IMR-90 (cell line): ENCODE results near the gene VPS52. TPM values are rescaled to one million over a fixed set of nuclear protein-coding genes. Genes with fewer than 3 reads are reported as not detected.

Source experiments
- ATAC-seq: fragments of 200-7000 bp; cut with Tn5 transposase; 2 replicates; pipeline ENCODE4 v1.9.1; 2020; ENCODE audit warnings: low read depth, mild to moderate bottlenecking, moderate library complexity
- BruUV-seq: library from RNA; stranded (reverse); fragments of 400-500 nt; replicated peaks from 2 replicates; lab custom pipeline; 2021; lab: Mats Ljungman, UMichigan
- CTCF ChIA-PET: fragments of 300-600 bp; formaldehyde crosslinking; extraction: SDS; loops from one replicate; lab custom pipeline; 2021; ENCODE audit warnings: antibody characterized with exemption; lab: Yijun Ruan, JAX
- POLR2A ChIA-PET: fragments of 300-600 bp; sonication (Branson Sonifier 250); formaldehyde crosslinking; loops from one replicate; lab custom pipeline; 2022; ENCODE audit warnings: antibody characterized with exemption; ENCODE audit not compliant: unreplicated experiment; lab: Charles Lee
- DNase-seq: peaks from one replicate; pipeline ENCODE4 v3.0.0; 2013
- H2AFZ ChIP-seq: replicated peaks from 2 replicates; pipeline ENCODE3; 2013; ENCODE audit warnings: low read length, mild to moderate bottlenecking; ENCODE audit not compliant: poor library complexity
- H2AK5ac ChIP-seq: 2 replicates; pipeline ENCODE4 v1.6.1; 2013; ENCODE audit warnings: low read depth, low read length, inconsistent platforms
- H2AK9ac ChIP-seq: replicated peaks from 2 replicates; pipeline ENCODE3; 2013; ENCODE audit warnings: mild to moderate bottlenecking, low read depth, low read length, moderate library complexity; ENCODE audit not compliant: poor library complexity
- H2BK120ac ChIP-seq: 2 replicates; pipeline ENCODE4 v1.6.1; 2013; ENCODE audit warnings: low read depth, low read length, inconsistent platforms
- H2BK15ac ChIP-seq: 3 replicates; pipeline ENCODE4 v1.6.1; 2013; ENCODE audit warnings: low read depth, low read length, inconsistent platforms
- H2BK20ac ChIP-seq: 2 replicates; pipeline ENCODE4 v1.6.1; 2013; ENCODE audit warnings: low read depth, mild to moderate bottlenecking, inconsistent platforms, low read length, moderate library complexity
- H2BK5ac ChIP-seq: 2 replicates; pipeline ENCODE4 v1.6.1; 2013; ENCODE audit warnings: mild to moderate bottlenecking, low read depth, low read length, inconsistent platforms; ENCODE audit not compliant: poor library complexity, severe bottlenecking
- H3K14ac ChIP-seq: replicated peaks from 2 replicates; pipeline ENCODE4 v1.6.1; 2013; ENCODE audit warnings: low read depth, low read length, inconsistent platforms
- H3K18ac ChIP-seq: 2 replicates; pipeline ENCODE4 v1.6.1; 2013; ENCODE audit warnings: low read depth, low read length, control low read depth
- H3K23ac ChIP-seq: 2 replicates; pipeline ENCODE4 v1.6.1; 2013; ENCODE audit warnings: low read depth, low read length, inconsistent platforms
- H3K27ac ChIP-seq: 2 replicates; pipeline ENCODE4 v1.5.1; 2013; ENCODE audit warnings: mild to moderate bottlenecking, control low read depth, low read length; ENCODE audit not compliant: insufficient read depth
- H3K27me3 ChIP-seq: 2 replicates; pipeline ENCODE4 v1.6.1; 2013; ENCODE audit warnings: low read length; ENCODE audit not compliant: control insufficient read depth, insufficient read depth
- H3K36me3 ChIP-seq: 2 replicates; pipeline ENCODE4 v1.6.1; 2013; ENCODE audit warnings: low read length, mixed read lengths; ENCODE audit not compliant: control insufficient read depth, insufficient read depth
- H3K4ac ChIP-seq: 2 replicates; pipeline ENCODE4 v1.6.1; 2013; ENCODE audit warnings: low read depth, low read length, inconsistent platforms
- H3K4me1 ChIP-seq: 2 replicates; pipeline ENCODE4 v1.6.1; 2013; ENCODE audit warnings: low read length, mixed read lengths; ENCODE audit not compliant: control insufficient read depth, insufficient read depth
- H3K4me2 ChIP-seq: 2 replicates; pipeline ENCODE4 v1.6.1; 2013; ENCODE audit warnings: low read depth, mild to moderate bottlenecking, control low read depth, low read length, moderate library complexity
- H3K4me3 ChIP-seq: 2 replicates; pipeline ENCODE4 v1.5.1; 2013; ENCODE audit warnings: low read depth, mild to moderate bottlenecking, control low read depth, low read length, moderate library complexity; ENCODE audit not compliant: insufficient read depth
- H3K56ac ChIP-seq: 2 replicates; pipeline ENCODE4 v1.6.1; 2013; ENCODE audit warnings: low read length, inconsistent platforms; ENCODE audit not compliant: insufficient read depth; ENCODE audit errors: extremely low read depth
- H3K79me1 ChIP-seq, 2 experiments: 2 replicates each; pipeline ENCODE4 v1.6.1; 2013; ENCODE audit warnings: low read length in 2 of 2, inconsistent platforms in 1 of 2, low read depth in 1 of 2
- H3K9ac ChIP-seq: 2 replicates; pipeline ENCODE4 v1.6.1; 2013; ENCODE audit warnings: low read depth, low read length, control low read depth
- H3K9me1 ChIP-seq: 2 replicates; pipeline ENCODE4 v1.6.1; 2013; ENCODE audit warnings: low read length, inconsistent platforms; ENCODE audit not compliant: insufficient read depth
- H3K9me3 ChIP-seq: 2 replicates; pipeline ENCODE4 v1.6.1; 2013; ENCODE audit warnings: low read length; ENCODE audit not compliant: control insufficient read depth, insufficient read depth
- H4K20me1 ChIP-seq: 2 replicates; pipeline ENCODE4 v1.6.1; 2013; ENCODE audit warnings: low read length, inconsistent platforms; ENCODE audit not compliant: insufficient read depth
- H4K5ac ChIP-seq: 2 replicates; pipeline ENCODE4 v1.6.1; 2013; ENCODE audit warnings: mild to moderate bottlenecking, low read depth, low read length, control low read depth
- H4K8ac ChIP-seq, 2 experiments: 2 replicates each; pipeline ENCODE4 v1.6.1; 2013; ENCODE audit warnings: low read depth in 2 of 2, low read length in 2 of 2, control low read depth in 1 of 2, inconsistent platforms in 1 of 2
- H4K91ac ChIP-seq: 2 replicates; pipeline ENCODE4 v1.6.1; 2013; ENCODE audit warnings: low read depth, low read length, inconsistent platforms; ENCODE audit not compliant: insufficient read depth
- MAFK ChIP-seq: IDR thresholded peaks from 2 replicates; pipeline ENCODE4 v1.6.1; 2012; ENCODE audit warnings: low read depth, low read length, improper control_type of control experiment
- MAZ ChIP-seq: IDR thresholded peaks from 2 replicates; pipeline ENCODE4 v1.6.1; 2012; ENCODE audit warnings: low read depth, mild to moderate bottlenecking, low read length, improper control_type of control experiment, moderate library complexity, borderline replicate concordance
- SMC3 ChIP-seq: fragments of 150-350 bp; IDR thresholded peaks from 2 replicates; pipeline ENCODE4 v1.6.1; 2016; ENCODE audit warnings: low read depth, mild to moderate bottlenecking, antibody characterized with exemption, low read length, moderate library complexity
- WGBS, 2 experiments: methylation state at CpG; one replicate each; pipeline versions ENCODE4 v1.1.5 to v1.1.7; 2013; ENCODE audit warnings: missing lambda C conversion rate in 2 of 2; ENCODE audit not compliant: insufficient read length in 1 of 2; ENCODE audit errors: extremely low coverage in 2 of 2; 5-methylcytosine and 5-hydroxymethylcytosine counted together
- dilution Hi-C: fragments of 300-500 bp; cut with HindIII; formaldehyde crosslinking; loops from one replicate; pipeline ENCODE4 v1.14.3; 2018; ENCODE audit warnings: low sequenced_read_pairs; ENCODE audit not compliant: unreplicated experiment
- in situ Hi-C: fragments of 300-500 bp; cut with MboI; formaldehyde crosslinking; loops from 3 replicates; pipeline ENCODE4 v1.14.3; 2019; ENCODE audit warnings: low sequenced_read_pairs, inconsistent platforms, mixed read lengths
- intact Hi-C: fragments of 100-400 bp; cut with micrococcal nuclease; formaldehyde crosslinking; loops from 2 replicates; pipeline ENCODE4 v1.10.0; 2022
- polyA plus RNA-seq, 3 experiments: library from polyadenylated mRNA; depleted of rRNA; stranded (reverse); fragments of >200 nt; gene quantifications; 2 replicates each; pipeline ENCODE4 v1.2.3, GENCODE V29; 2012; ENCODE audit warnings: low replicate concordance in 1 of 3
- total RNA-seq: library from RNA; depleted of rRNA; stranded (reverse); fragments of >200 nt; gene quantifications from 2 replicates; pipeline ENCODE4 v1.2.3, GENCODE V29; 2012
- TF ChIP-seq, protein P1 (sequence below): conservative IDR thresholded peaks from 2 replicates; pipeline ENCODE4 v1.5.1; 2012; ENCODE audit warnings: mild to moderate bottlenecking, low read depth, low read length, improper control_type of control experiment

VPS52 gene
- total and polyA plus RNA-seq, 2 of the 4 experiments (the other 2 are of a cell fraction), result 29.8 to 54.6 TPM

DNA sequence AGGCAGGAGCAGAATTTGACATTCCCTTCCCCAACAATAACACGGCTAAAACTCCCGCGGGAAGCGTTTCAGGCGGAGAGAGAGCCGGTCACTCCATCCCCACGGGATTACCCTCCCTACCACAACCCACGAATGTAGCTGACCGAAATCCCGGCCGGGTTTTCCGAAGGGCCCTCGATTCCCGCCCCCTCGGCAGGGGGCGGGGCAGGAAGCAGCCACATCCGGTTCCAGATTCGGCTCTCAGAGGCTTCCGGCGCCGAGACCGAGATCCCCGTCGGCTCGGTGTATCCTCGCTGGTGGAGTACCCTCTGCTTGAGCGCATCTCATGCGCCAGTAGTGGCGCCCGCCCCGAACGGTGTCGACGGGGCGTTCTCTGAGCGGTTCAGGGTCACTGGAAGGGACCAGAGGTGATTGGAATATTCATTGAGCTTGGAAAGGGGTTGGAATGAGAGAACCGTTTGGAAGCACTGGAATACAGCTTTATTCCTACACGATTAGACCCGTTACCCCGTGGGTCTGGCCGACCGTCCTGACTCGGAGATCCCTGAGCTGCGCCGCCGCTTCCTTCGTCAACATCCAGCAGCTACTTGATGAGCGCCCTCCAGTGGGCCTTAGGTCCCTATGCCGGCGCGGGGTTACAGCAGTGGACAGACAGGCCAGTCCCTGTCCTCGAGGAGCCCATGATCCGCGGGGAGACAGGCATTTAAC is 27.7 kb upstream of the VPS52 start (continued):
- TF ChIP-seq, protein P1, sequence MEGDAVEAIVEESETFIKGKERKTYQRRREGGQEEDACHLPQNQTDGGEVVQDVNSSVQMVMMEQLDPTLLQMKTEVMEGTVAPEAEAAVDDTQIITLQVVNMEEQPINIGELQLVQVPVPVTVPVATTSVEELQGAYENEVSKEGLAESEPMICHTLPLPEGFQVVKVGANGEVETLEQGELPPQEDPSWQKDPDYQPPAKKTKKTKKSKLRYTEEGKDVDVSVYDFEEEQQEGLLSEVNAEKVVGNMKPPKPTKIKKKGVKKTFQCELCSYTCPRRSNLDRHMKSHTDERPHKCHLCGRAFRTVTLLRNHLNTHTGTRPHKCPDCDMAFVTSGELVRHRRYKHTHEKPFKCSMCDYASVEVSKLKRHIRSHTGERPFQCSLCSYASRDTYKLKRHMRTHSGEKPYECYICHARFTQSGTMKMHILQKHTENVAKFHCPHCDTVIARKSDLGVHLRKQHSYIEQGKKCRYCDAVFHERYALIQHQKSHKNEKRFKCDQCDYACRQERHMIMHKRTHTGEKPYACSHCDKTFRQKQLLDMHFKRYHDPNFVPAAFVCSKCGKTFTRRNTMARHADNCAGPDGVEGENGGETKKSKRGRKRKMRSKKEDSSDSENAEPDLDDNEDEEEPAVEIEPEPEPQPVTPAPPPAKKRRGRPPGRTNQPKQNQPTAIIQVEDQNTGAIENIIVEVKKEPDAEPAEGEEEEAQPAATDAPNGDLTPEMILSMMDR, result peak; percentile 82

DNA sequence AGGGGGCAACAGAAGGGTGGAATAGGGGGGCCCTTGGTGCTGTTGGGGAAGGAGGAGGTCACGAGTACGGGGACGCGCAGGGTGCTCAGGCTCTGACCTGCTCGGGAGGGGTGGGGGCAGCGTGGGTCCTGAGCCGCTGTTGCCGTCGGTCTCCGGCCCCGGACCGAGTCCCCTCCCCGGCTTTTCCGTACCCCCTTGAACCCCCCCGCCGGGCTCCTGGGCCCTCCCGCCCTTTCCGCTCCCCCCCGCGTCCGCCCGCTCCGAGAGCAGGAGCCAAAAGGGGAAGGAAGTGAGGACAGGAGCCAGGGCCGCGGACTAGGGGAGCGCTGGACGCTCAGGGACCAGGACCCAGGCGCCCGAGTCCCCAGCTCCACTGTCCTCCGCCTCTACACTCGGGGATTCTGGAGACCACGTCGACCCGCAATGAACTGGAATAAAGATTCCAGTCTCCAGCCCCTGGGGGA is 27.1 kb upstream of the VPS52 start, which contains the start of gene RGL2:
Gene RGL2, minus strand, starts transcription at position 170 of the 464 bp plus-strand sequence. CDS start 332 bp downstream, outside the sequence.
- CTCF ChIA-PET, result interaction anchor here (0.6 to 1.0 kb wide), 2 partner anchors 9 to 10 kb away, joined by 3 to 5 read pairs; partner anchors contain the start of genes PFDN6 and WDR46
- H3K9ac ChIP-seq, result peak within 1 kb of the TSS; percentile 91
- 0% methylated on average over 11 of the region's 34 CpGs; no CpG with 5 or more reads in 1 of the 2 experiments for WGBS, 2 experiments
- peak within 1 kb of the TSS; percentile 93 for H2AFZ ChIP-seq
- no peak within 1 kb of the TSS for H2BK15ac ChIP-seq
- POLR2A ChIA-PET, result no interaction called here
- TF ChIP-seq MAFK, result no peak
- 0 out of 2 replicates have a peak, but pooled peaks have one; percentile 2 for TF ChIP-seq MAZ
- no peak for TF ChIP-seq SMC3
- H2AK5ac ChIP-seq, result peak within 1 kb of the TSS; percentile 90
- H3K4ac ChIP-seq, result peak within 1 kb of the TSS; percentile 95
- H3K9me3 ChIP-seq, result no peaks in the 10 kb centered on the region
- peak within 1 kb of the TSS; percentile 50 for H4K5ac ChIP-seq
- H3K79me1 ChIP-seq, result peaks cover 15 to 34% of the 10 kb centered on the region in 2 experiments; a peak in 3 of 4 replicates
- in situ Hi-C loops, result no loop called here
- no peak within 1 kb of the TSS for H2BK20ac ChIP-seq
- H3K27me3 ChIP-seq, result no peaks in the 10 kb centered on the region
- H3K23ac ChIP-seq, result peak within 1 kb of the TSS; percentile 99
- H2AK9ac ChIP-seq, result peak within 1 kb of the TSS; percentile 98
- H3K4me1 ChIP-seq, result no peaks in the 10 kb centered on the region
- DNase-seq (peak; percentile 33), ATAC-seq (peak; percentile 42)
- peak within 1 kb of the TSS; percentile 91 for H2BK5ac ChIP-seq
- peak within 1 kb of the TSS; percentile 88 for H4K91ac ChIP-seq
- H4K8ac ChIP-seq, result peak within 1 kb of the TSS; percentile 46 to 87
- peak within 1 kb of the TSS; percentile 100 for H3K4me2 ChIP-seq
- H3K36me3 ChIP-seq, result peaks cover 15% of the 10 kb centered on the region
- peak within 1 kb of the TSS; percentile 78 for H3K4me3 ChIP-seq
- no TSS peak for BruUV-seq
- H3K27ac ChIP-seq, result peak within 1 kb of the TSS; percentile 87
- peak within 1 kb of the TSS; percentile 55 for H3K18ac ChIP-seq
- no peaks in the 10 kb centered on the region for H3K9me1 ChIP-seq
- dilution Hi-C loops, result no loop called here
- H4K20me1 ChIP-seq, result peaks cover 10% of the 10 kb centered on the region
- intact Hi-C loops, result loop anchor here (1.0 to 5.0 kb wide), 2 partner anchors 14 to 118 kb away; partner anchors contain the start of gene CUTA
- peak within 1 kb of the TSS; percentile 96 for H3K14ac ChIP-seq
- H3K56ac ChIP-seq, result peak within 1 kb of the TSS; percentile 93
- H2BK120ac ChIP-seq, result peak within 1 kb of the TSS; percentile 77
